ENCODE data around the gene NUP214.
"Not testable (repeated sequence)": the region's sequence is repeated elsewhere in the genome, so short reads cannot be mapped to it uniquely, and the experiment has no call there.

NUP214 gene

DNA sequence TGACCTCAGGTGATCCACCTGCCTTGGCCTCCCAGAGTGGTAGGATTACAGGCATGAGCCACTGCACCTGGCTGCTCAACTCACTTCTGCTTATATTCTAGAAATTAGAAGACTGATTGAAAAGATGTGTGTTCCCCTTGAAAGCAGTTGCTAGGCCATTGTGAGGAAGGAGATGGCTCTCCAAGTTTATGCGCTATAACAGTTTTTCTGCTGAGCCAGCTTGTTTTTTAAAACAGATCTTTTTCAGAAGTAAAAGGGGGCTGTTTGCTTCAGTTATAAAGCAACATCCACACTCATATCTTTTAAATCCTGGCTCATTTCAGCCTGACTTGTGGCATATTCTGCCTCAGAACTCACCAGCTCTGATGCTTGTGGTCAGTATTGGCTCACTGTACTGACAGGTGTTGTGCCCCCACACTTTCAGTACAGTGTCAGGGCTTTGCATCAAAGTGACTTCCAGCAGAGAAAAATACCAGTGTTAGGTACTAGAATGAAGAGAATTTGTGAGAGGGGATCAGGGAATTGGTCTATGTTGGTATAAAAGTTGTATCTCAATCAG is 49.4 kb downstream of the NUP214 start:
- Mint-ChIP-seq H3K4me1 (ENCODE audit: low read depth) (peaks cover 17% of the 10 kb centered on the region), H3K27ac (no peak overlapping the region)

DNA sequence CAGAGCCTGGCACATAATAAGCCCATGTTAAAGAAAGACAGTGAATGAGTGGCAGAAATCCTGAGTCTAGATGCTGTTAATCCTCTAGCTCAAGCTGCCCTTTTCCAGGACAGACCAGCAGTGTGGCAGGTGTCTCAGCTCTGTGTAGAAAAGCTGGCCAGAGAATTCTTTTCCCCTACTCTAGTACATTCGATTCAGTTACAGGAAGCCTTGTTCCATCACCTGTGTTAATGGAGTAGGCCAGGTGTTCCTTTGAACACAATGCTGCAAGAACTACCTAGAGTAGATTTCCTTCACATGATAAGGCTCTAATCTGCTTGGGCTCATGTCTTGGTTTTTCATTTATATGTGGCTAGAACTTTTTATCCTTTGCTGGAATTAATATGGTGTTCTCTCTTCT is 52.5 kb downstream of the NUP214 start:
- no peaks in the 10 kb centered on the region for H3K27me3 Mint-ChIP-seq
- H3K4me3 Mint-ChIP-seq = no peak overlapping the region
- peaks cover 21% of the 10 kb centered on the region for H3K4me1 Mint-ChIP-seq (ENCODE audit: low read depth)
- intact Hi-C loops (cut with micrococcal nuclease) = loop anchor here (1.0 kb wide), 1 partner anchor 158 kb away; no protein-coding TSS in a partner anchor
- H3K27ac Mint-ChIP-seq = no peak overlapping the region
- H3K36me3 Mint-ChIP-seq (ENCODE audit: low read depth) = peaks cover 97% of the 10 kb centered on the region
- H3K9me3 Mint-ChIP-seq = no peaks in the 10 kb centered on the region

More for the DNA sequence above, 49.4 kb downstream of the NUP214 start:
- intact Hi-C loops (cut with micrococcal nuclease) = no loop called here
- Mint-ChIP-seq H3K9me3 (no peaks in the 10 kb centered on the region), H3K27me3 (no peaks in the 10 kb centered on the region), H3K36me3 (ENCODE audit: low read depth) (peaks cover 97% of the 10 kb centered on the region), H3K4me3 (no peak overlapping the region)

- peaks cover 99% of the 10 kb centered on the region for H3K36me3 Mint-ChIP-seq (ENCODE audit: low read depth)
- H3K4me3 Mint-ChIP-seq = no peak overlapping the region
- H3K27me3 Mint-ChIP-seq = no peaks in the 10 kb centered on the region
- H3K9me3 Mint-ChIP-seq = no peaks in the 10 kb centered on the region
- peaks cover 21% of the 10 kb centered on the region for H3K4me1 Mint-ChIP-seq (ENCODE audit: low read depth)
- H3K27ac Mint-ChIP-seq = no peak overlapping the region
- intact Hi-C loops (cut with micrococcal nuclease) = loop anchor here (1.0 kb wide), 1 partner anchor 158 kb away; no protein-coding TSS in a partner anchor
These were observed 53.0 kb downstream of the NUP214 start for GRCh38 chr9:131178382-131178781.

GRCh38 chr9:131178926-131179325 is 53.5 kb downstream of the NUP214 start:
- Mint-ChIP-seq H3K4me1 (ENCODE audit: low read depth) (peaks cover 21% of the 10 kb centered on the region), H3K36me3 (ENCODE audit: low read depth) (peaks cover 95% of the 10 kb centered on the region), H3K9me3 (no peaks in the 10 kb centered on the region), H3K27ac (no peak overlapping the region), H3K27me3 (no peaks in the 10 kb centered on the region), H3K4me3 (no peak overlapping the region)
- intact Hi-C loops (cut with micrococcal nuclease) = loop anchor here (1.0 kb wide), 1 partner anchor 157 kb away; no protein-coding TSS in a partner anchor

- intact Hi-C loops (cut with micrococcal nuclease) = loop anchor here (10.0 kb wide), 1 partner anchor 95 kb away; the partner anchor contains the start of gene FAM78A
- Mint-ChIP-seq H3K9me3 (no peaks in the 10 kb centered on the region), H3K27ac (no peak overlapping the region), H3K36me3 (ENCODE audit: low read depth) (peaks cover 95% of the 10 kb centered on the region), H3K4me3 (no peak overlapping the region), H3K27me3 (no peaks in the 10 kb centered on the region), H3K4me1 (ENCODE audit: low read depth) (peaks cover 21% of the 10 kb centered on the region)
These were observed 54.3 kb downstream of the NUP214 start for GRCh38 chr9:131179561-131180219.

GRCh38 chr9:131180454-131180853 is 55.1 kb downstream of the NUP214 start:
- no peaks in the 10 kb centered on the region for H3K9me3 Mint-ChIP-seq
- no peak overlapping the region for H3K4me3 Mint-ChIP-seq
- no peaks in the 10 kb centered on the region for H3K27me3 Mint-ChIP-seq
- H3K36me3 Mint-ChIP-seq (ENCODE audit: low read depth) = peaks cover 95% of the 10 kb centered on the region
- no peak overlapping the region for H3K27ac Mint-ChIP-seq
- peaks cover 21% of the 10 kb centered on the region for H3K4me1 Mint-ChIP-seq (ENCODE audit: low read depth)
- intact Hi-C loops (cut with micrococcal nuclease) = loop anchor here (10.0 kb wide), 1 partner anchor 94 kb away; the partner anchor contains the start of gene FAM78A

DNA sequence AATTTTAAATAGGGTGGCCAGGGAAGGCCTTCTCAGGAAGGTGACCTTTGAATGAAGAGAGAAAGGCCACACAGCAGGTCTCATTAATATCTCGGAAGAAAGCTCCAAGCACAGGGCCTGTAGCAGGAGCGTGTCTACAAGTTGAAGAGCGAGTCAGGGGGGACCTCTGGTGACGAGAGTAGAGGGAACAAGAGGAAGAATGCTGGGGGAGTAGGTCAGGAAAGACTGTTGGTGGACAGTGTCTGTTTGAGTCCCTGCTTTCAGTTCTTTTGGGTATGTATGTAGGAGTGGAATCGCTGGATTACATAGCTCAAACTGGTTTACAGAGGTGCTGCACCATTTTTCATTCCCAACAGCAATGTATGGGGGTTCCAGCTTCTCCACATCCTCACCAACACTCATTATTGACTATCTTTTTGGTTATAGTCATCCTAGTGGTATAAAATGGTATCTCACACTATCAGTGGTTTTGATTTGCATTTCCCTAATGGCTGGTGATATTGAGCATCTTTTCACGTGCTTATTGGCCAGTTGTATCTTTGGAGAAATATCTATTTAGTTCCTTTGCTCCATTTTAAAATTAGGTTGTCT is 55.8 kb downstream of the NUP214 start:
- Mint-ChIP-seq H3K27me3 (no peaks in the 10 kb centered on the region), H3K36me3 (ENCODE audit: low read depth) (peaks cover 95% of the 10 kb centered on the region), H3K4me3 (no peak overlapping the region), H3K4me1 (ENCODE audit: low read depth) (peaks cover 21% of the 10 kb centered on the region), H3K27ac (no peak overlapping the region), H3K9me3 (no peaks in the 10 kb centered on the region)
- intact Hi-C loops (cut with micrococcal nuclease) = loop anchor here (10.0 kb wide), 1 partner anchor 94 kb away; the partner anchor contains the start of gene FAM78A

GRCh38 chr9:131185924-131186323 is 60.5 kb downstream of the NUP214 start:
- Mint-ChIP-seq H3K4me3 (no peak overlapping the region), H3K4me1 (ENCODE audit: low read depth) (no peaks in the 10 kb centered on the region), H3K9me3 (no peaks in the 10 kb centered on the region), H3K27ac (no peak overlapping the region), H3K27me3 (no peaks in the 10 kb centered on the region), H3K36me3 (ENCODE audit: low read depth) (peaks cover 92% of the 10 kb centered on the region)
- intact Hi-C loops (cut with micrococcal nuclease) = loop anchor here (10.0 kb wide), 1 partner anchor 89 kb away; the partner anchor contains the start of gene FAM78A

DNA sequence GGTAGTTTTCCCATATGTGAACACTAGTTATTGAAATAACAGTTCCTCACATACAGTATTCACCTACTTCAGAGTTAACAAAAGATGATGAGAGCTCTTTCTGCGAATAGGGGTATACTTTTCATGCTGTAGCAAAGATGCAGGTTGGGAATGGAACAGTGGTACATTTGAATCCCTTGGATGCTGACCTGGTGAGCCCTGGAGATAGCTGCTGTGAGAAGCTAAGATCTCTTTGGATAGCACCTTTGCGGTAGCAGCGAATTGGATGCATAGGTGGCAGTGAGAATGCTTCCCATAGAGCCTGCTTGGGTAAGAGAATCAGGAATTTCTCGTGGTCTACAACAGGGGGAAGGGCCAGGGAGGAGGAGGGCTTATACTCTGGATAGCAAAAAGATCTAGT is 61.2 kb downstream of the NUP214 start:
- H3K4me1 Mint-ChIP-seq (ENCODE audit: low read depth) = no peaks in the 10 kb centered on the region
- no peaks in the 10 kb centered on the region for H3K27me3 Mint-ChIP-seq
- H3K4me3 Mint-ChIP-seq = no peak overlapping the region
- H3K27ac Mint-ChIP-seq = no peak overlapping the region
- no peaks in the 10 kb centered on the region for H3K9me3 Mint-ChIP-seq
- H3K36me3 Mint-ChIP-seq (ENCODE audit: low read depth) = peaks cover 89% of the 10 kb centered on the region
- intact Hi-C loops (cut with micrococcal nuclease) = loop anchor here (10.0 kb wide), 1 partner anchor 88 kb away; the partner anchor contains the start of gene FAM78A

- intact Hi-C loops (cut with micrococcal nuclease) = loop anchor here (10.0 kb wide), 1 partner anchor 87 kb away; the partner anchor contains the start of gene FAM78A
- H3K27ac Mint-ChIP-seq = no peak overlapping the region
- no peaks in the 10 kb centered on the region for H3K4me1 Mint-ChIP-seq (ENCODE audit: low read depth)
- peaks cover 86% of the 10 kb centered on the region for H3K36me3 Mint-ChIP-seq (ENCODE audit: low read depth)
- no peaks in the 10 kb centered on the region for H3K9me3 Mint-ChIP-seq
- no peaks in the 10 kb centered on the region for H3K27me3 Mint-ChIP-seq
- no peak overlapping the region for H3K4me3 Mint-ChIP-seq
These were observed 62.6 kb downstream of the NUP214 start for GRCh38 chr9:131187957-131188356.

DNA sequence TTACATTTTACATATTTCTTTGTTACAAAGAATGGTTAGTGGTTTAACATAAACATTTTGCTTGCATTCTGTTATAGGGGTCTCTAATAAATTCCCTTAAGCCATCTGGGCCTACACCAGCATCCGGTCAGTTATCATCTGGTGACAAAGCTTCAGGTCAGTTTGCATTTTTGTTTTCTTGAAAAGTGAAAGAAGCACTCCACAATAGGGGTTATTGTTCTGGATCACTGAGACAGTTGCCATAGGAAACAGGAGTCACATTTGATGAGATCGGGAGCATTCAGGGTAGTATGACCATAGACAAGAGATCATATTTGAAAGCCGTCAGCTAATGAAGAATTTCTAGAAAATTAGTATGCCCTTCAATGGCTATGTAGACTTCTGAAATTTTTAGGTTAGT is 63.6 kb downstream of the NUP214 start:
- Mint-ChIP-seq H3K4me1 (ENCODE audit: low read depth) (no peaks in the 10 kb centered on the region), H3K9me3 (no peaks in the 10 kb centered on the region), H3K27me3 (no peaks in the 10 kb centered on the region), H3K4me3 (no peak overlapping the region), H3K36me3 (ENCODE audit: low read depth) (peaks cover 86% of the 10 kb centered on the region), H3K27ac (no peak overlapping the region)
- intact Hi-C loops (cut with micrococcal nuclease) = loop anchor here (10.0 kb wide), 1 partner anchor 86 kb away; the partner anchor contains the start of gene FAM78A

GRCh38 chr9:131190191-131190590 is 64.8 kb downstream of the NUP214 start:
- Mint-ChIP-seq H3K36me3 (ENCODE audit: low read depth) (peaks cover 86% of the 10 kb centered on the region), H3K27ac (no peak overlapping the region), H3K4me1 (ENCODE audit: low read depth) (no peaks in the 10 kb centered on the region), H3K4me3 (no peak overlapping the region), H3K9me3 (no peaks in the 10 kb centered on the region), H3K27me3 (no peaks in the 10 kb centered on the region)
- intact Hi-C loops (cut with micrococcal nuclease) = no loop called here

- peaks cover 83% of the 10 kb centered on the region for H3K36me3 Mint-ChIP-seq (ENCODE audit: low read depth)
- H3K4me3 Mint-ChIP-seq; H3K27me3 Mint-ChIP-seq; H3K27ac Mint-ChIP-seq; intact Hi-C loops (cut with micrococcal nuclease); H3K9me3 Mint-ChIP-seq; H3K4me1 Mint-ChIP-seq (ENCODE audit: low read depth): not testable (repeated sequence)
These were observed 65.6 kb downstream of the NUP214 start for GRCh38 chr9:131191032-131191431.

- Mint-ChIP-seq H3K4me3 (no peak overlapping the region), H3K27ac (no peak overlapping the region)
- intact Hi-C loops (cut with micrococcal nuclease) = no loop called here
These were observed 66.5 kb downstream of the NUP214 start for GRCh38 chr9:131191857-131192256.

More at GRCh38 chr9:131191857-131192256, 66.5 kb downstream of the NUP214 start:
- Mint-ChIP-seq H3K9me3 (no peaks in the 10 kb centered on the region), H3K36me3 (ENCODE audit: low read depth) (peaks cover 82% of the 10 kb centered on the region), H3K27me3 (no peaks in the 10 kb centered on the region), H3K4me1 (ENCODE audit: low read depth) (no peaks in the 10 kb centered on the region)

All from dendritic cell treated with granulocyte-macrophage colony-stimulating factor and Interleukin-4, amounts not matched to agents 40 ng/mL and 50 ng/mL, for 4 days (primary cell).